Stimulated activated CD8-positive, alpha-beta memory T cell treated with anti-CD3 and anti-CD28 coated beads, Interleukin-15, amount 100 ng/mL, for 48 hours (primary cell): ENCODE data around the gene ARHGEF37.

Experiments
- DNase-seq, 2 donors: peaks; one replicate each; pipeline ENCODE4 v3.0.0-alpha.2; 2020; ENCODE audit warnings: low read depth in 2 of 2

ARHGEF37 gene, protein sequence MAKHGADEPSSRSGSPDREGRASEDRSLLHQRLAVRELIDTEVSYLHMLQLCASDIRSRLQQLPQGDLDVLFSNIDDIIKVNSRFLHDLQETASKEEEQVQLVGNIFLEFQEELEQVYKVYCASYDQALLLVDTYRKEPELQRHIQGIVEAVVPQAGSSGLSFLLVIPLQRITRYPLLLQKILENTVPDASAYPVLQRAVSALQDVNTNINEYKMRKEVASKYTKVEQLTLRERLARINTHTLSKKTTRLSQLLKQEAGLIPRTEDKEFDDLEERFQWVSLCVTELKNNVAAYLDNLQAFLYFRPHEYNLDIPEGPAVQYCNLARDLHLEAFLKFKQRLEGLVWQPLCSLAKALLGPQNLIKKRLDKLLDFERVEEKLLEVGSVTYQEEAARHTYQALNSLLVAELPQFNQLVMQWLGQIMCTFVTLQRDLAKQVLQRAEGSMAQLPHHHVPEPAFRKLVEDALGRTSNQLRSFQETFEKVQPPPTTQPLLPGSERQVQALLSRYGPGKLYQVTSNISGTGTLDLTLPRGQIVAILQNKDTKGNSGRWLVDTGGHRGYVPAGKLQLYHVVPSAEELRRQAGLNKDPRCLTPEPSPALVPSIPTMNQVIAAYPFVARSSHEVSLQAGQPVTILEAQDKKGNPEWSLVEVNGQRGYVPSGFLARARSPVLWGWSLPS

DNA sequence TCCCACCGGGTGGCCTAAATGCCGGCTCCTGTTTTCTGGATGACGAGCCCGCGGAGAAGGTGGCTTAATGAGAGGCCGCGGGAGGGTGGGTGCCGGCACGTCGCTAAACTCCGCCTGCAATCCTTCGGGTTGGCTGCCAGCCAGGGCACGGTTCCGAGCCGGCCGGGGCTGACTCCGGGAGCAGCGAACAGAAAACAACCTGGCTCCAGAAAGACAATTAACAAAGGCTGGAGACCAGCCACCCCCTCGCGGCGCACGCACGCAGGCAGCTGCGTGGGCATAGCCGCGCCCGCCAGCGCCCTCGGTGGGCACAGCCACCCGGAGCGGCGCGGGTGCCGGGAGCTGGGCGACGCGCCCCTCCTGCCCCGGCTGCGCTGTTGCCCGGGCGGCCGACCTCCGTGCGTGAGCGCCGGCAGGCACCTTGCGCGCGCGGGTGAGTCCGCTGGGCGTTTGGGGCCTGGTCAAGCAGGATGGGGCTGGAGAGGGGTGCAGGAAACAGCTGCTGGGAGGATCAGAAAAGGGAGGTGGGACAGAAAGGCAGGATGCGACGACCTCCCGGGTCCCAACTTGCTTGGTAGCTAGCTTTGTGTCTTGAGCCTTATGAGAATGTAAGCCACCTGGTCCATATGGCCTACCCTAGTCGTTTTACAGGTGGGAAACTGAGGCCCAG lies at the start of gene ARHGEF37:
Gene ARHGEF37, plus strand, starts transcription at position 307 of the 670 bp plus-strand sequence. CDS start 16,272 bp downstream, outside the sequence.
- peak in 1 of 2 donors; percentile 27 for DNase-seq

DNA sequence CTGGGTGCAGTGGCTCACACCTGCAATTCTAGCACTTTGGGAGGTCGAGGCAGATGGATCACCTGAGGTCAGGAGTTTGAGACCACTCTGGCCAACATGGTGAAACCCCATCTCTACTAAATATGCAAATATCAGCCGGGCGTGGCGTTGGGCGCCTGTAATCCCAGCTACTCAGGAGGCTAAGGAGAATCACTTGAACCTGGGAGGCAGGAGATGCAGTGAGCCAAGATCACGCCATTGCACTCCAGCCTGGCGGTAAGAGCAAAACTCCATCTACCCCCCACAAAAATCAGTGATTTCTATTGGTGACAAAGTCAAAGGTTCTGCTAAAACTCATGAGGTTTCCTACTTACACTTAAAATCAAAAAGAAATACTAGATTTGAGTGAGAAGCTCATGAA lies 48.9 kb upstream of the ARHGEF37 start:
- no peak for DNase-seq

DNA sequence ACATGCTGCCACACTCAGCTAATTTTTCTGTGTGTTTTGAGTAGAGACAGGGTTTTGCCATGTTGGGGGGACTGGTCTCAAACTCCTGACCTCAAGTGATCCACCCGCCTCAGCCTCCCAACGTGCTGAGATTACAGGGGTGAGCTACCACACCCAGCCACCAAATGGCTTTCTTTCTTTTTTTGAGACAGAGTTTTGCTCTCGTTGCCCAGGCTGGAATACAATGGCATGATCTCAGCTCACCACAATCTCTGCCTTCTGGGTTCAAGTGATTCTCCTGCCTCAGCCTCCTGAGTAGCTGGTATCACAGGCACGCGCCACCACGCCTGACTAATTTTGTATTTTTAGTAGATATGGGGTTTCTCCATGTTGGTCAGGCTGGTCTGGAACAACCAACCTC lies 45.5 kb upstream of the ARHGEF37 start:
- DNase-seq: peak in 1 of 2 donors; percentile 4

DNA sequence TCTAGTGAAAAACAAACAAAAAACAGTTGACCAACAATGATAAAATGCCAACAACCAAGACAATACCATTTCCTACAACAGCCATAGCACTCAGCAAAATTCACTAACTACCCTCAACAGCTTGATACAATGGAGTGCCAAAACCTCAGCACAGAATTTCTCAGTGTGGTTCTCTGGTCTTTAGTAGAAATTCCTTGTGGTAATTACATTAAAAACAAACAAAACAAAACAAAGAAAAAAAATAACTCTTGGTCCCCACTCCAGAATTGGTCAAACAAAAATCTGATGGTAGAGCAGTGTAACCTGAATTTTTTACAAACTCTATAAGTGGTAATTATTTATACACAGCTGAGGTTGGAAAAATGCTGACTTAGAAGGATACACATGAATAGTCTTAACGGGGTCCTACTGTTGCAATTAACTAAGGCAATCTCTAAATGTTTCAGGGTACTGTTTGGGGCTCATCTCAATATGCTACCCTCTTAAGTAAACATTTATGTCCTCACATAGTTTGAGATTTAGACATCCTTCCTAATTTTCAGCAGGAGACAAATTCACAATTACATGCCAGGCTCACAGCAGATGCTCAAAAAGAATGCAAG lies 43.8 kb upstream of the ARHGEF37 start:
- DNase-seq: no peak

DNA sequence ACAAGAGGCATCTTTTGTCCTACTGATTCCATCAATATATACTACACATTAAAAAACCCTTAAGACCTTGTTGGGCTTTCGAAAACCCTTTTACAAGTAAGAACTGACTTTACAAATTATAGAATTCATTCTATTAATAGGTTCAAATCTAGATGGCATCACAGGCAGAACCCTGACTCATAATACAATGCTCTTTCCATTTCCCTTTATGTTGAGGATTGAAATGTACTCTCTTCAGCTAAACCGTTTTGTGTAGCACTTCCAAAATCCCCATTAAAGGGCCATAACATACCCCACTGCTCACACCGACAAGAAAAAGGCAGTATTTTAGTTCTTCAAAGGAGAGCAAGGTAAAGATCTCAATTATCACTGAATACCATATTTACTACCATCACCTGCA lies 41.2 kb upstream of the ARHGEF37 start:
- no peak for DNase-seq

DNA sequence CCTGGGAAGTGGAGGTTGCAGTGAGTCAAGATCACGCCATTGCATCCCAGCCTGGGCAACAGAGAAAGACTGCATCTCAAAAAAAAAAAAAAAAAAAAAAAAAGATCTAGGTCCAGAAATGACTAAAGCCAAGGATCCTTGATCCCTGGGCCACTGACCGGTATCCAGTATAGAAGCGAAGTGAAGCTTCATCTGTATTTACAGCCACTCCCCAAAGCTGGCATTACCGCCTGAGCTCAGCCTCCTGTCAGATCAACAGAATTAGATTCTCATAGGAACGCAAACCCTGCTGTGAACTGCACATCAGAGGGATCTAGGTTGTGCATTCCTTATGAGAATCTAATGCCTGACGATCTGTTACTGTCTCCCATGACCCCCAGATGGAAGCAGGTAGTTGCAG lies 39.4 kb upstream of the ARHGEF37 start:
- DNase-seq: no peak

DNA sequence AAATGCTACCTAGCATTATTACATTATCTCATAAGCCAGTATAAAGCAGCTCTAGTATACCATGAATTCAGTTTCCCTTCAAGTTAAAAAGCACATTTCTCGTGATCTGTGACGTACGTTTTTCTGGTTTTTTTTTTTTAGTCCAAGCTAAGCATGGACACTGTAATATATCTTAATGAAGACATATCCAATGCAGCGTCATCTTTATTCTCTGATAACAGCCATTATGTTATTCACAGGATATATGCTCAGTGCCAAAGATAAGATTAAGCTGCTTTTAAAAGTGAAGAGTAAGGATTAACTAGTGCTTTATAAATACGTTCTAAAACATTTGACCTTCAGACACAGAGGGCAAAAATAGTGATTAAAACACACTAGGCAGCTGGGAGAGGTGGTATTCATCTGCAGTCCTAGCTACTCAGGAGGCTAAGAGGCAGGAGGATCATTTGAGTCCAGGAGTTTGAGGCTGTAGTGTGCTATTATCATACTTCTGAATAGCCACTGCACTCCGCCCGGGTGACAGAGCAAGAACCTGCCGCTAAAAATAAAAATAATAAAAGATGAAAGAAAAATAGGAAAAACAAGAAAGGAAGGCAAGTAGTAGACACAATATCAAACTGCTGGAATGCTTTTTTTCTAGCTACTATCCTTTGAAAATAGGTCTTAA lies 37.8 kb upstream of the ARHGEF37 start:
- DNase-seq: no peak

DNA sequence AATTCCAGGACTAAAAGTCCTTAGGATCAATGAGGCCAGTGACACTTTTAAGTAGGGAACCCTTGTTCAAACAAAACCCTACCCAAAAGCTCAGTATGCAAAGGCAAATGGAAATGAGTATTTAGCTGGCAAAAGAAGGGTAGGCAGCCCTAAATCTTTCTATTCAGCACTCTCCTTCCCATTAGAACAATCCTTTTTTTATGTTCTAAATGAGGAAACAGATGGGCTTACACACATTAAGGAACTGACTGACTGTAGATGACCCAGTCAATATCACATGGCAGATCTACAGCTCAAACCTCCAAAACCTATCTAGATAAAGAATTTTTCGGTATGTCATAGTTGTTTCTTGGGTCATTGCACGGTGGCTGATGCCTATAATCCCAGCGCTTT lies 37.3 kb upstream of the ARHGEF37 start:
- no peak for DNase-seq

DNA sequence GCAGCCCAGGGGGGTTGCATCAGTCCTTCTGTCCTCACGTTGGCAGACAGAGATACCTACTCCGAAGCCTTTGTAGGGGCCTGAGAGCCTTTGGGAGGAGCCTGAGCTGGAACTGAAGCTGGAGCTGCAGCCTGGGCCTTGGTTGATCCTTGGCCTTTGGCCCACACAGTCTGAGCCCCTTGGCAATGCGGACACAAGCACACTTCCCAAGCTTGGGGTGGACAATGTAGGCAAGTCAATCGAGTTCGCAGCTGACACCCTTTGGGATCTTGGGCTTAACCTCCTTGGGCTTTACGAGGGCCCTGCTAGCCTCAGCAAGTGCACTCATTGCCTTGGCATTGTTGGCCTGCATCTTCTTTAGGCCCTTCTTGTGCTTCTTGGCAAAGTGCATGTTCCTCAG lies 36.0 kb upstream of the ARHGEF37 start:
- no peak for DNase-seq

DNA sequence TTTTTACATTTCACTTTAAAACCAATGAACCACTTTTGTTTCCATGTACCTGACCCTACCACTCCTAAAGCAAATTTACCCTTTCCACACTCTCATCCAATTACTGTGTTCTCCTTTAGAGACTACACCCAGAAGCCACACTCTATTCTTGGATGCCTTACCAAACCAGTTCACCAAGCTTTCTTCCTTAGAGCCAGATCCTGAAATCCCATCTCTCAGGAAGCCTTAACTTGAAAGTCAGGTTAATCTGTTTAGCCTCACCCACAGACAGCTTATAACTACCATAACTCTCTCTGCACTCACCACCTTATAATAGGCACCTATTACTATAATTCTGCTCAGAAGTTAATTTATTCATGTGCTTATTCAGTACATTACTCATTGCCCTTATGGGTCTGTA lies 34.3 kb upstream of the ARHGEF37 start:
- DNase-seq: no peak

DNA sequence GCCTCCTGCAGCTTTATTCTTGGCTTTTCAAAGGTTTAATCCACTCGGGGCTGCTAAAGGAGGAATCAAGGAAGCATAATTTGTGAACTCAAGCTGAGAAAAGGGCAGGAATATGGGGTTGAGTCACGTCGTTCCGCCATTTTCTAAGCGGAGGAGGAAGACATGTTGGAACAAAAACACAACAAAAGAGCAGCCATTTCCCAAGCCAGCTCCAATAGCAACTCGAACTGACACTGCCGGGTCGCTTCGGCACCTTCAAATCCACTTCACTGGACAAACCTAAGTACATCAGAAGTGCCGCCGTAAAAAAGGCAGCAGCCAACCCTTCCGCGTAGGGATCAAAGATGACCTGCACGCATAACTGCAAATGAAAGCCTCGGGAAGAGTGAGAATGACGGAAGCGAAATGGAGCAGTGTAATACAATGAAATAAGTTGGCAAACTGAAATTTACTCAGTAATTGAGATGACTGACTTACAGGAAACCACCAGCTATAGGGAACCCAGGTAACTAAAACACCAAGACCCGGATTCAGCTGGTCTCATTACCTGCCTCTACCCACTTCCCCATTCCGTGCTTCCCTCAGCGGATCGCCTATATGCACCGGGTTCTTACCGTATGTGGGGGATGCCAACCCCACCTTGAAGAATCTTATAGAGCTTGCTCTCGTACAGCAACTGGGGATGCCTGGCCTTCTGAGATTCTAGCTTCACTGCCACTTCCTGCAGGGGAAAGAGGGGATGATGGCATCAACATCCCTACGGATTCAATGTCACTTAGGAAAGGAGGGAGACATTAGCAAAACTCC lies 31.6 kb upstream of the ARHGEF37 start:
- no peak for DNase-seq

DNA sequence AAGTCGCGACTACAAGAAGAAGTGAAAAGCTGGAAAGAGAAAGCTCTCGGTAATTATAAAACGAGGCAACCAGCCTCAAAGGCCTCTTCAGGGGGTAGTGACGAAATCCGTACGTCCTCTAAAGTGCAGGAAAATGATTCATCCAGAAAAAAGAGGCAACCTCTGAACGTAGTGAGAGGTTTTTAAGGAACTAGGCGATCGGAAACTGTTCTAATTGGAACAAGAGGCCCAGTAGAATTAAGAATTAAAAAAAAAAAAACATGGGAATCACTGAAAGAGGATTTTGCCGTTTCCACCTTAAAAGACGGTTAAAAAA lies 31.1 kb upstream of the ARHGEF37 start:
- DNase-seq: no peak

DNA sequence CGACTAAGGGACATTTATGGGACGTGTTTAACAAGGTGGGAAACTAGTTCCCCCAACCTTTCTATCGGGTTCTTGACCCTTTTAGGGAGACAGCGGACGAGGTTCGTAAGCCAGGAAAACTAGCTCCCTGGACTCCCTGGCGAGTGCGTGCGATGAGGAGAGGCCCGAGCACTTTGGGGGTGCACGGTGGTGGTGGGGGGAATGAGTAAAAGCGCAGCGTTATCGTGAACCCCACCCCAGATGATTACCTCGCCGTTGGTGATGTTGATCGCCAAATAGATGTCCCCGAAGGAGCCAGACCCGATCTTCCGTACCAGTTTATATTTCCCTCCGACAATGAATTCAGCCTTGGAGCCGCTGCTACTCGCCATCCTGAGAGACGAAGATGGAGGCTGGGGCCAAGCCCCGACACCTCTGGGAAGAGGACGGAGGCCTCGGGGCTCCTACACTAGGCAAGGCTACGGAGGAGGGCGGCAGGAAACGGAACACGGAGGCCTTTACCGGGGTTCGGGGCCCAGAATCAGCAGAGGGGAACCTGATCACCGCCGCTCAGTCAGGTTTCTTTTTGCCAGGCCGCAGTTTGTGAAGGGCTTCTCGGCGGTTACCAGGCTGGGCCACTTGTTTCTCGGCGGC lies 30.6 kb upstream of the ARHGEF37 start:
- no peak for DNase-seq

DNA sequence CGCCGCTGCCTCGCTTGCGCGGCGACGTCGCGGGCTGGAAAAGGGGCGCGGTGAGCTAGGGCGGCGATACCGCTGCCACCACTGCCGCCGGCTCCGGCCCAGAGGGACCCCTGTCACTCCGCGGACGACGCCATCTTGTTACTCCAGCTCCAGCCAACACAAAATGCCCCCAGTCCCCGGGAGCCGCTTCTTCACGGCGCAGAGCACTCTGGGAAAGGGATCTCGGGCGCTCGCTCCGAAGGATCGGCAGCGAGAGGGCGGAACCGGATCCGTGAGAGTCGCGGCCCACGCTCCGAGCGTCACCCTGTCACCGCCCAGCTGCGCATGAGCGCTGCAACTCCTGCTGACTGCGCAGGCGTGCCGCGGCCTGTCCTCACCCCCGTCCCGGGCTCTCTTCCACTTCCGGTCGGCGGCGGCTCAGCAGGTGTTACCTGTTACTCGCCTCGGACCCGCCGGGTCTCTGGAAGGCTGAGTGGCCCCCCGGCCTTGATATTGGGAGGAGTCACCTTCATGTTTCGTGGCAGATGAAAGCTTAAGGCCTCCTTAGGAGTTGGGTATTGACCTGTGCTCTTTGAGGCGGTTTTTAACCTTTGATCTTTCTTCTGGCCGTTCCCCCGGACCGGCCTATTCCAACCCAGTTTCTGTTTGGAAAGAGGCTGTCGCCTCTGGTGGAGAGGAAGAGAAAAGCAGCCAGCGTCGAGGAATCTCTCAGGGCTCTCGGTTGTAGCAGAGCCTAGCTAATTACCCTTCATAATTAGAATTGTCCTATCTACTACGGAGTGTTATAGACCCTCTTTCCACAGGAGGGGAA lies 29.9 kb upstream of the ARHGEF37 start, which contains the start of gene CSNK1A1:
Gene CSNK1A1, minus strand, starts transcription at position 213 of the 811 bp plus-strand sequence. CDS start 475 bp downstream, outside the sequence.
- peak; percentile 98 to 100 for DNase-seq

DNA sequence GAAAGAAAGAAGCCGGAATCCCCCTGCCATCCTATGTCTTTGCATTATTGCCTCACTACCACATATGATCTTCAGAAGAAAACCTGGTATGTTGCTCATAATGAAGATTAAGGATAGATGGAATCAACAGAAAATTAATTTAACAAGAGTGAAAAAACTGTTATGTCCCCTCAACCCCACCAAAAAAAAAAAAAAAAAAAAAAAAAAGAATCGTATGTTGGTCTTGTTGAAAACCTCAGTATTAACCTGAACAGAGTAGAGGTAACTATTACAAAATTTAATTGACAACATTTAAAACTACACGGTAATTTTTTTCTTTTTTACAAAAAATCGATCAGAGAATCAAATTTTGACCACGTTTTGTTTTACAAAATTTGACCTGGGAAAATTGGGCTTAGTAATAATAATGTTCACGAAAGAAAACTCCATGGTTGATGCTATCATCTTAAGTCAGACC lies 29.2 kb upstream of the ARHGEF37 start:
- no peak for DNase-seq

DNA sequence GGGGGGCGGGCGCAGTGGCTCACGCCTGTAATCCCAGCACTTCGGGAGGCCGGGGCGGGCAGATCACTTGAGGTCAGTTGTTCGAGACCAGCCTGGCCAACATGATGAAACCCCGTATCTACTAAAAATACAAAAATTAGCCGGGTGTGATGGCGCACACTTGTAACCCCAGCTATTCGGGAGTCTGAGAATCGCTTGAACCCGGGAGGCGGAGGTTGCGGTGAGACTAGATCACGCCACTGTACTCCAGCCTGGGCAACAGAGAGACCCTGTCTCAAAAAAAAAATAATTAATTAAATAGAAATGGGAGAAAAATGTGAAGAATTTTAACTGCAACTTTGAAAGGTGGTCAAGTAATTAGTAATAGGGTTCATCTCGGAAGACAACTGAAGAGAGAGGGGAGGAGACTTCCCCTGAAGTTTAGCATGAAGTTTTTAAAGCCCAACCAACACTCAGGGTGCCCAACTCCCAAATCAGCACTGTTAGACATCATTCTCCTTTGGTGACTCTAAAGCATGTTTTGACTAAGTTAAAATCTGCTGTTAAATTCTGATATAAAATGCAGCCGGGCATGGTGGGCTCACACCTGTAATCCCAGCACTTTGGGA lies 28.6 kb upstream of the ARHGEF37 start:
- DNase-seq: no peak

DNA sequence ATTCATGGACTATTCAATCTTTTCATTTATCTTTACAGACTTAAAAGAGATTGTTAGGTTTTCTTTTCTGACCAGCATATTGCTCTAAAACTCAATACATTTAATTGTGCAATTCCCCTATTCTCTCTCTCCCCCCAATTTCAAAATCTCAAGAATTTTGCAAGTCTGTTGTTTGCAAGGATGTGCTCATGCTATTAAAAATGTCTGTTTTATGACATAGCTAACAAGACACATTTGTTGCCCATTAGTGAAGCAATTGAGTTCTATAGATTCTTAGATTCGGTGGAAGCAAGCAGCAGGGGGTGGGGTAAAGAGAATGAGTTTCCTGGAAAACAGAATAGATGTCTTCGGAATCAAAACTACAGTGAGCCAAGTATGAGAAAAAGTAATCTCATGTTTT lies 21.6 kb upstream of the ARHGEF37 start:
- no peak for DNase-seq

DNA sequence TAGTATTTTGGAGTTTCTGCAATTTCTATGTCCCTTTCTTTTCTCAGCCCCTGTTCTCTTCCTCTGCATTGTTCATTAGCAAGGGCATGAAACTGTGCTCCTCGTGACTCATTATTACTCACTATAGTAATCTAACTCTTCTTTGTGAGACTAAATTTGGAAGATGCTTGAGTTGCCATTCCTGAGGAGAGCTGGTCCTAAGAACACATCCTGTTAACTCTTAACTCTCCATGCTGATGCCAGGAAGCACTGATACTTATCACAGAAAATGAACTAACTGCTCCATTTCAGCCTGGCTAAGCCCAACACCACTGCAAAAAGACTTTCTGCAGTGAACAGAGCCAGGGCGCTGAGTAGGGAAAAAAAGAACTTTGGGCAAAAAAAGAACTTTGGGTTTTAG lies 19.4 kb upstream of the ARHGEF37 start:
- DNase-seq: no peak

DNA sequence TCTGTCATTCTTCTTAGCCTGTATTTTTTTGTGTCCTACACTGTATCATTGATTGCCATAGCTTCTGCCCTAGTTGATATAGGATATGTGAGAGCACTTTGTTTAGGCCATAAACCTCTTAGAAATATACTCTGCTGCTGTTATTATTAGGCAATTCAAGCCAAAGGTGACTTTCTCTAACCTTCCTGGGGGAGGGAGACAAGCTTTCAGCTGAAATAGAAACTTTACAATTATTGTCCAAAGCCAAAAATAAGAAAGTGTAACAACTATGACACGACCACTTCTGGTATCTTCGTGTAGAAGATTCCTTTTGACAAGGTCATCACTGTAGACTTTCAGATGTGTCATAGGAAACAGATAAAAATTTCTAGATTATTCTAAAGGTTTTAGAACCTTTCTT lies 17.8 kb upstream of the ARHGEF37 start:
- no peak for DNase-seq
